GM18498 (cell line): ENCODE data around the gene UNC13C.

Source experiments
- ATAC-seq: cut with Tn5 transposase; IDR thresholded peaks from one replicate; pipeline ENCODE4 v1.9.1; 2021; ENCODE audit warnings: mild to moderate bottlenecking, moderate library complexity; ENCODE audit not compliant: unreplicated experiment

UNC13C gene

GRCh38 chr15:54288049-54288448, 309.8 kb downstream of the UNC13C start:
- no peak for ATAC-seq

- ATAC-seq, result peak; percentile 86
These were observed 311.4 kb downstream of the UNC13C start for GRCh38 chr15:54289590-54290136.

- no peak for ATAC-seq
These were observed 320.2 kb downstream of the UNC13C start for GRCh38 chr15:54298396-54298795.

- no peak for ATAC-seq
These were observed 326.1 kb downstream of the UNC13C start for GRCh38 chr15:54304321-54304720.

GRCh38 chr15:54305138-54305537, 326.9 kb downstream of the UNC13C start:
- ATAC-seq, result no peak

- ATAC-seq, result no peak
These were observed 329.1 kb downstream of the UNC13C start for GRCh38 chr15:54307252-54307902.

GRCh38 chr15:54307926-54308325, 329.7 kb downstream of the UNC13C start:
- ATAC-seq, result no peak

- no peak for ATAC-seq
These were observed 334.3 kb downstream of the UNC13C start for GRCh38 chr15:54312528-54312927.

GRCh38 chr15:54321426-54321825, 343.2 kb downstream of the UNC13C start:
- ATAC-seq, result no peak

- ATAC-seq, result no peak
These were observed 344.1 kb downstream of the UNC13C start for GRCh38 chr15:54322341-54322740.

GRCh38 chr15:54345301-54345700, 367.1 kb downstream of the UNC13C start:
- ATAC-seq, result no peak

GRCh38 chr15:54345827-54346226, 367.6 kb downstream of the UNC13C start:
- ATAC-seq, result no peak

GRCh38 chr15:54347082-54347827, 369.0 kb downstream of the UNC13C start:
- ATAC-seq, result peak; percentile 43

- ATAC-seq, result no peak
These were observed 375.5 kb downstream of the UNC13C start for GRCh38 chr15:54353726-54354125.

- no peak for ATAC-seq
These were observed 376.1 kb downstream of the UNC13C start for GRCh38 chr15:54354341-54354740.

- ATAC-seq, result no peak
These were observed 386.7 kb downstream of the UNC13C start for GRCh38 chr15:54364961-54365360.

GRCh38 chr15:54373332-54373731, 395.1 kb downstream of the UNC13C start:
- ATAC-seq, result no peak

- no peak for ATAC-seq
These were observed 396.1 kb downstream of the UNC13C start for GRCh38 chr15:54374184-54374952.

- no peak for ATAC-seq
These were observed 409.6 kb downstream of the UNC13C start for GRCh38 chr15:54387799-54388198.

GRCh38 chr15:54388746-54389145, 410.5 kb downstream of the UNC13C start:
- ATAC-seq, result no peak

- no peak for ATAC-seq
These were observed 432.2 kb downstream of the UNC13C start for GRCh38 chr15:54410481-54410880.
